ENCODE data around the gene POU3F1. TPM values are rescaled to one million over a fixed set of nuclear protein-coding genes. Genes with fewer than 3 reads are reported as not detected.
A peak's percentile ranks its signal among the peaks of the same experiment; 100 is the strongest.

POU3F1 gene
- total RNA-seq, 4 donors from 2014 or later, result not detected

GRCh38 chr1:38050397-38051078, 3.9 kb upstream of the POU3F1 start:
- Histone ChIP-seq H3K4me3 (replicated peaks in 1 of 3) (no peak overlapping the region), H3K36me3 (no peaks in the 10 kb centered on the region), H3K27me3 (no peaks in the 10 kb centered on the region), H3K9me3 (no peaks in the 10 kb centered on the region), H3K27ac (no peak overlapping the region), H3K4me1 (peaks cover 2 to 17% of the 10 kb centered on the region in 2 donors)
- peak; percentile 55 to 65 for DNase-seq
- TF ChIP-seq CTCF (IDR thresholded peaks at IDR 0.05) (no peak), POLR2A (IDR thresholded peaks at IDR 0.05) (no peak)
- 30 to 44% methylated on average over 11 to 12 of the region's 13 CpGs for WGBS, 2 donors
- intact Hi-C loops (cut with DNase I), result no loop called here

GRCh38 chr1:38047603-38048141, 1.1 kb upstream of the POU3F1 start:
- TF ChIP-seq CTCF (IDR thresholded peaks at IDR 0.05) (no peak), POLR2A (IDR thresholded peaks at IDR 0.05) (no peak)
- peaks cover 14 to 32% of the 10 kb centered on the region in 2 donors for H3K4me1 ChIP-seq
- no peaks in the 10 kb centered on the region for H3K9me3 ChIP-seq
- intact Hi-C loops (cut with DNase I), result no loop called here
- no peak for DNase-seq
- H3K27me3 ChIP-seq, result peaks cover 24% of the 10 kb centered on the region
- H3K36me3 ChIP-seq, result no peaks in the 10 kb centered on the region
- H3K4me3 ChIP-seq (replicated peaks in 1 of 3), result peak overlapping the region in 1 of 3 donors; percentile 51
- H3K27ac ChIP-seq, result no peak overlapping the region
- 6 to 33% methylated on average over 18 to 19 of the region's 34 CpGs for WGBS, 2 donors

- 0% methylated on average over 1 to 8 of the region's 99 CpGs for WGBS, 2 donors
- no peaks in the 10 kb centered on the region for H3K36me3 ChIP-seq
- H3K4me1 ChIP-seq, result peaks cover 14 to 32% of the 10 kb centered on the region in 2 donors
- no peak overlapping the region for H3K27ac ChIP-seq
- peak; percentile 80 to 83 for DNase-seq
- intact Hi-C loops (cut with DNase I), result no loop called here
- H3K9me3 ChIP-seq, result no peaks in the 10 kb centered on the region
- peak overlapping the region in 1 of 3 donors; percentile 51 for H3K4me3 ChIP-seq (replicated peaks in 1 of 3)
- no peak for TF ChIP-seq POLR2A (IDR thresholded peaks at IDR 0.05)
- H3K27me3 ChIP-seq, result peaks cover 30% of the 10 kb centered on the region
These were observed 450 bp upstream of the POU3F1 start for GRCh38 chr1:38046884-38047602.

- WGBS, 2 donors, result 3 to 5% methylated on average over 16 to 32 of the region's 115 CpGs
- Histone ChIP-seq H3K4me1 (peaks cover 14 to 30% of the 10 kb centered on the region in 2 donors), H3K27ac (no peak overlapping the region), H3K27me3 (peaks cover 36% of the 10 kb centered on the region), H3K36me3 (no peaks in the 10 kb centered on the region), H3K4me3 (replicated peaks in 1 of 3) (no peak overlapping the region), H3K9me3 (no peaks in the 10 kb centered on the region)
- DNase-seq, result peak; percentile 63 to 72
- intact Hi-C loops (cut with DNase I), result no loop called here
- TF ChIP-seq POLR2A (IDR thresholded peaks at IDR 0.05), result no peak
- TF ChIP-seq CTCF (IDR thresholded peaks at IDR 0.05), result no peak
These were observed 926 bp downstream of the POU3F1 start for GRCh38 chr1:38045401-38046332.

Data from thyroid gland (tissue), 4 donors.